KMS-11 (cell line): ENCODE measurements around the gene SGTA.

ENCODE experiments used
- H2AFZ ChIP-seq: fragments of 200-600 bp; sonication (generic); 2 replicates; pipeline ENCODE4 v1.6.1; 2016; ENCODE audit warnings: antibody characterized with exemption, mixed run types, low read depth
- H3K27ac ChIP-seq: fragments of 200-600 bp; sonication (generic); 2 replicates; pipeline ENCODE4 v1.6.1; 2016; ENCODE audit warnings: mild to moderate bottlenecking, mixed run types
- H3K27me3 ChIP-seq: fragments of 200-600 bp; sonication (generic); 2 replicates; pipeline ENCODE4 v1.6.1; 2017; ENCODE audit warnings: mild to moderate bottlenecking, low read depth, mixed run types, moderate library complexity; ENCODE audit not compliant: insufficient read depth
- H3K36me3 ChIP-seq: fragments of 200-600 bp; sonication (generic); 2 replicates; pipeline ENCODE4 v1.6.1; 2017; ENCODE audit warnings: mild to moderate bottlenecking, mixed run types; ENCODE audit not compliant: insufficient read depth
- H3K4me1 ChIP-seq: fragments of 200-600 bp; sonication (generic); 2 replicates; pipeline ENCODE4 v1.6.1; 2016; ENCODE audit warnings: mild to moderate bottlenecking, low read depth, mixed run types; ENCODE audit not compliant: poor library complexity, severe bottlenecking
- H3K4me2 ChIP-seq: fragments of 200-600 bp; sonication (generic); 2 replicates; pipeline ENCODE4 v1.7.0; 2016; ENCODE audit warnings: mild to moderate bottlenecking, mixed run types
- H3K4me3 ChIP-seq: fragments of 200-600 bp; sonication (generic); IDR thresholded peaks from 2 replicates; pipeline ENCODE4 v1.6.1; 2017; ENCODE audit warnings: low read depth, low read length, mixed read lengths; ENCODE audit not compliant: insufficient read depth
- H3K79me2 ChIP-seq: fragments of 200-600 bp; sonication (generic); 2 replicates; pipeline ENCODE4 v1.6.1; 2016; ENCODE audit warnings: low read depth, mixed run types; ENCODE audit not compliant: insufficient read depth
- H3K9ac ChIP-seq: fragments of 200-600 bp; sonication (generic); 2 replicates; pipeline ENCODE4 v1.6.1; 2016; ENCODE audit warnings: mild to moderate bottlenecking, mixed run types
- H4K20me1 ChIP-seq: fragments of 200-600 bp; sonication (generic); 2 replicates; pipeline ENCODE4 v1.6.1; 2016; ENCODE audit warnings: mild to moderate bottlenecking, mixed run types; ENCODE audit not compliant: insufficient read depth
- CTCF ChIP-seq: fragments of 200-600 bp; sonication (generic); conservative IDR thresholded peaks from 2 replicates; pipeline ENCODE4 v1.6.1; 2017; ENCODE audit warnings: low read depth, mild to moderate bottlenecking, antibody characterized with exemption, low read length, moderate library complexity, mixed read lengths

Gene SGTA

GRCh38 chr19:2755811-2756210, 27.3 kb downstream of the SGTA start:
- no peak for TF ChIP-seq CTCF
- no peaks in the 10 kb centered on the region for H3K79me2 ChIP-seq
- no peaks in the 10 kb centered on the region for H4K20me1 ChIP-seq
- no peak overlapping the region for H3K9ac ChIP-seq
- H2AFZ ChIP-seq, result no peak overlapping the region
- no peaks in the 10 kb centered on the region for H3K4me1 ChIP-seq
- H3K27ac ChIP-seq, result no peak overlapping the region
- H3K36me3 ChIP-seq, result no peaks in the 10 kb centered on the region
- H3K27me3 ChIP-seq, result no peaks in the 10 kb centered on the region
- no peak overlapping the region for H3K4me2 ChIP-seq
- H3K4me3 ChIP-seq, result no peak overlapping the region

GRCh38 chr19:2755448-2755705, 27.7 kb downstream of the SGTA start:
- no peaks in the 10 kb centered on the region for H3K79me2 ChIP-seq
- no peaks in the 10 kb centered on the region for H3K36me3 ChIP-seq
- H3K9ac ChIP-seq, result no peak overlapping the region
- no peak overlapping the region for H2AFZ ChIP-seq
- H3K4me2 ChIP-seq, result no peak overlapping the region
- H3K27me3 ChIP-seq, result no peaks in the 10 kb centered on the region
- H4K20me1 ChIP-seq, result no peaks in the 10 kb centered on the region
- no peaks in the 10 kb centered on the region for H3K4me1 ChIP-seq
- no peak overlapping the region for H3K4me3 ChIP-seq
- TF ChIP-seq CTCF, result no peak
- H3K27ac ChIP-seq, result no peak overlapping the region

- H3K27ac ChIP-seq, result no peak overlapping the region
- no peaks in the 10 kb centered on the region for H3K27me3 ChIP-seq
- H3K79me2 ChIP-seq, result no peaks in the 10 kb centered on the region
- H3K4me2 ChIP-seq, result no peak overlapping the region
- TF ChIP-seq CTCF, result no peak
- H2AFZ ChIP-seq, result no peak overlapping the region
- no peak overlapping the region for H3K4me3 ChIP-seq
- H4K20me1 ChIP-seq, result no peaks in the 10 kb centered on the region
- no peak overlapping the region for H3K9ac ChIP-seq
- H3K36me3 ChIP-seq, result no peaks in the 10 kb centered on the region
- no peaks in the 10 kb centered on the region for H3K4me1 ChIP-seq
Observed at GRCh38 chr19:2754659-2755447, 28.2 kb downstream of the SGTA start.

GRCh38 chr19:2751438-2751830, 31.6 kb downstream of the SGTA start:
- H4K20me1 ChIP-seq, result no peaks in the 10 kb centered on the region
- H3K27me3 ChIP-seq, result no peaks in the 10 kb centered on the region
- peaks cover 14% of the 10 kb centered on the region for H3K4me1 ChIP-seq
- no peaks in the 10 kb centered on the region for H3K79me2 ChIP-seq
- H3K27ac ChIP-seq, result no peak overlapping the region
- no peak overlapping the region for H3K4me3 ChIP-seq
- H3K4me2 ChIP-seq, result no peak overlapping the region
- no peaks in the 10 kb centered on the region for H3K36me3 ChIP-seq
- TF ChIP-seq CTCF, result no peak
- no peak overlapping the region for H2AFZ ChIP-seq
- H3K9ac ChIP-seq, result no peak overlapping the region
